Measurements from ENCODE around the gene ZC3H18. TPM values are rescaled to one million over a fixed set of nuclear protein-coding genes. Genes with fewer than 3 reads are reported as not detected.

ZC3H18 gene
- total RNA-seq, 1 experiment from 2014 or later, result 11.8 TPM

DNA sequence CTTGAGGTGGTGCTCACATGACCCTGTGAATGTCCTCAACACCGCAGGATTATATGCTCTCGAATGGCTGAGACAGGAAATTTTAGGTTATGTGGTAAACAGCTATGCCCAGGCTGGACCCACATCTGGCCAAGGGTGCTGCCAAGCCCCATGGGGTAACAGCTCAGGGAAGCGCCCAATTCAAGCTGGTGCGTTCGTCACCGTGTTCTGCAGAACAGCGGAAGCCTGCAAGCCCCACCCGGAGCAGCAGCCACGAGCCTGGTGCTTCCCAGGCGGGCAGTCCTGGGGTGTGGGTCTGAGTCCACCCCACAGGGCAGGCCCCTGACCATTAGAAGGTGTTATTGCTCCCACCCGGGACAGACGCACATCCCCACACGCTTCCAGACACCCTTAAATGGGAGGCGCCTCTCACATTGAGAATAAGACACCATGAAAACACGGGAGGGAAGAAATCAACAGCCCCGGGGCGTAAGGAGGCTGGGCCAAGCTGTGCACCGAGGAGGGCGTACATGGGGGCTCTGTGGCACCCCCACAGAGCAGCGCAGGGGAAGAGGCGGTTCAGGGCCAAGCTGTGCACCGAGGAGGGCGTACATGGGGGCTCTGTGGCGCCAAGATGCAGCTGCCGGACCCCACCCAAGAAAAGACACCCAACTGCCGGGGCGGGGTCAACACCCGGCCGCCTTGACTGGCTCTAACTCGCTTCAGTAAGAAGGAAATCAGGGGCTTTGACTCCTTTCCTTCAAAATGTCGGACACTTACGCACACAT is 83.6 kb downstream of the ZC3H18 start:
- Histone ChIP-seq H3K4me1 (ENCODE audit: insufficient read depth, low read length) (no peaks in the 10 kb centered on the region), H4K20me1 (ENCODE audit: low read length) (no peaks in the 10 kb centered on the region), H3K9me3 (ENCODE audit: low read length) (no peaks in the 10 kb centered on the region), H3K9me2 (replicated peaks; ENCODE audit: low read length) (no peaks in the 10 kb centered on the region), H3K4me3 (ENCODE audit: low read length) (no peak overlapping the region), H3F3A (ENCODE audit: low read length, unreplicated experiment) (no peaks in the 10 kb centered on the region), H3K9ac (ENCODE audit: low read length) (no peak overlapping the region), H3K4me2 (ENCODE audit: low read length) (no peak overlapping the region), H3K79me2 (ENCODE audit: low read length) (no peaks in the 10 kb centered on the region), H3K36me3 (ENCODE audit: low read depth, low read length) (no peaks in the 10 kb centered on the region), H3K27ac (ENCODE audit: low read length) (no peak overlapping the region), H3K27me3 (ENCODE audit: low read length) (no peaks in the 10 kb centered on the region), H2AFZ (ENCODE audit: low read length) (no peak overlapping the region)
- ATAC-seq, result no peak
- BruUV-seq (replicated peaks), result no TSS peak
- ChIA-PET CTCF (no interaction called here), POLR2A (ENCODE audit: unreplicated experiment) (no interaction called here)
- DNase-seq, result no peak
- TF ChIP-seq, protein P1, sequence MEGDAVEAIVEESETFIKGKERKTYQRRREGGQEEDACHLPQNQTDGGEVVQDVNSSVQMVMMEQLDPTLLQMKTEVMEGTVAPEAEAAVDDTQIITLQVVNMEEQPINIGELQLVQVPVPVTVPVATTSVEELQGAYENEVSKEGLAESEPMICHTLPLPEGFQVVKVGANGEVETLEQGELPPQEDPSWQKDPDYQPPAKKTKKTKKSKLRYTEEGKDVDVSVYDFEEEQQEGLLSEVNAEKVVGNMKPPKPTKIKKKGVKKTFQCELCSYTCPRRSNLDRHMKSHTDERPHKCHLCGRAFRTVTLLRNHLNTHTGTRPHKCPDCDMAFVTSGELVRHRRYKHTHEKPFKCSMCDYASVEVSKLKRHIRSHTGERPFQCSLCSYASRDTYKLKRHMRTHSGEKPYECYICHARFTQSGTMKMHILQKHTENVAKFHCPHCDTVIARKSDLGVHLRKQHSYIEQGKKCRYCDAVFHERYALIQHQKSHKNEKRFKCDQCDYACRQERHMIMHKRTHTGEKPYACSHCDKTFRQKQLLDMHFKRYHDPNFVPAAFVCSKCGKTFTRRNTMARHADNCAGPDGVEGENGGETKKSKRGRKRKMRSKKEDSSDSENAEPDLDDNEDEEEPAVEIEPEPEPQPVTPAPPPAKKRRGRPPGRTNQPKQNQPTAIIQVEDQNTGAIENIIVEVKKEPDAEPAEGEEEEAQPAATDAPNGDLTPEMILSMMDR (conservative IDR thresholded peaks at IDR 0.05; ENCODE audit: low read depth, low read length), result no peak
- TF ChIP-seq EZH2 (IDR thresholded peaks at IDR 0.05; ENCODE audit: low read length, unreplicated experiment), result no peak
- no peak for TF ChIP-seq EZH2phosphoT487 (IDR thresholded peaks at IDR 0.05; ENCODE audit: borderline replicate concordance, low read length)
- intact Hi-C loops (cut with micrococcal nuclease), result no loop called here

DNA sequence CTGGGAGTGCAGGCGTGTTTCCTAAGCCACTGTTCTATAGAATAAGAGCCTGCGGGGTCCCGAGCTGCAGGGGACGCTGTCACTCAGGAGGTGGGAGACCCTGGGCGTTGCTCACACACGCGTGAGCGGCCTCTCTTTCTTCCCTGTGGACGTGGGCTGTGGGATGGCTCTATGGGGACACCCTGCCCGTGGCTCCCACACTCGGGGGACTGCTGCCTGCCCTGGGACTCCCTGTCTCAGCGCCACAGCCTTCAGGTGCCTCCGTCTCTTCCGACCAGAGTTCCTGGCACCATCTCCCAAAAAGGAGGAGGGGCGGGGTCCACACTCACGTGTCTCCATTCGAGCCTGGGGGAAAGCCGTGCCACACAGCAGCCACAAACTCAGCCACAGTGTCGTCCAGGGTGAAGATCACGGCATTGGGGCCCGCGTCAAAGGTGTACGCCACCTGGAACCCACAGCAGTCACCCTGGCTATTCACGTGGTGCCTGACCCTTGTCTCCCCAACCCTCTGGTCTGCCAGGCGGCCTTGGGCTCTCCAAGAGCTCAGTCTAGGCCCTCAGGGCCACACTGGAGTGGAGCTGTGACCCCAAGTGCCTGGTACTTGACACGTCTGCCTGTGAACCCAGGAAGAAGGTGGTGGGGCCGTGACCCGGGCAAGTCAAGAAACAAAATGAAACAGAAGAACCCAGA is 84.3 kb downstream of the ZC3H18 start:
- no peaks in the 10 kb centered on the region for H3F3A ChIP-seq (ENCODE audit: low read length, unreplicated experiment)
- no peaks in the 10 kb centered on the region for H3K36me3 ChIP-seq (ENCODE audit: low read depth, low read length)
- no peaks in the 10 kb centered on the region for H3K4me1 ChIP-seq (ENCODE audit: insufficient read depth, low read length)
- no peaks in the 10 kb centered on the region for H4K20me1 ChIP-seq (ENCODE audit: low read length)
- ATAC-seq (no peak), DNase-seq (no peak)
- H3K9me3 ChIP-seq (ENCODE audit: low read length), result no peaks in the 10 kb centered on the region
- no TSS peak for BruUV-seq (replicated peaks)
- H3K27ac ChIP-seq (ENCODE audit: low read length), result no peak overlapping the region
- no peaks in the 10 kb centered on the region for H3K79me2 ChIP-seq (ENCODE audit: low read length)
- no peaks in the 10 kb centered on the region for H3K27me3 ChIP-seq (ENCODE audit: low read length)
- intact Hi-C loops (cut with micrococcal nuclease), result no loop called here
- ChIA-PET POLR2A (ENCODE audit: unreplicated experiment) (no interaction called here), CTCF (no interaction called here)
- no peak overlapping the region for H3K9ac ChIP-seq (ENCODE audit: low read length)
- TF ChIP-seq, protein P1 (conservative IDR thresholded peaks at IDR 0.05; ENCODE audit: low read depth, low read length), result no peak
- TF ChIP-seq EZH2 (IDR thresholded peaks at IDR 0.05; ENCODE audit: low read length, unreplicated experiment), result no peak
- TF ChIP-seq EZH2phosphoT487 (IDR thresholded peaks at IDR 0.05; ENCODE audit: borderline replicate concordance, low read length), result no peak
- no peak overlapping the region for H2AFZ ChIP-seq (ENCODE audit: low read length)
- H3K9me2 ChIP-seq (replicated peaks; ENCODE audit: low read length), result no peaks in the 10 kb centered on the region
- H3K4me2 ChIP-seq (ENCODE audit: low read length), result no peak overlapping the region
- H3K4me3 ChIP-seq (ENCODE audit: low read length), result no peak overlapping the region
